ENCODE data around the gene IL20. TPM values are rescaled to one million over a fixed set of nuclear protein-coding genes. Genes with fewer than 3 reads are reported as not detected.

IL20 gene
- total RNA-seq, 3 donors from 2014 or later: not detected

DNA sequence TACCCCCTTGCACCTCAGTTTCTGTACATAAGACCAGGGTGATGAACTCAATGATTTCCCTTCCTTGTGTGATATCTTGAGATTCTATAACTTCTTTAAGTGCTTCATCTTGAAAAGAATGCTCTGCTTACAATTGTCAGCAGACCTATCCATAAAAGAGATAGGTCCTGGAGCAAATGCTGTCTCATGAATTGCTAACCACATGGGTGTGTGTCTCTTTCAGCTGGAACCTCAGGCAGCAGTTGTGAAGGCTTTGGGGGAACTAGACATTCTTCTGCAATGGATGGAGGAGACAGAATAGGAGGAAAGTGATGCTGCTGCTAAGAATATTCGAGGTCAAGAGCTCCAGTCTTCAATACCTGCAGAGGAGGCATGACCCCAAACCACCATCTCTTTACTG lies 2.8 kb downstream of the IL20 start:
- no peaks in the 10 kb centered on the region for H3K4me1 ChIP-seq (ENCODE audit: low read depth)
- H3K36me3 ChIP-seq (ENCODE audit: low read depth): no peaks in the 10 kb centered on the region
- no peaks in the 10 kb centered on the region for H3K9me3 ChIP-seq
- TF ChIP-seq, protein P1, sequence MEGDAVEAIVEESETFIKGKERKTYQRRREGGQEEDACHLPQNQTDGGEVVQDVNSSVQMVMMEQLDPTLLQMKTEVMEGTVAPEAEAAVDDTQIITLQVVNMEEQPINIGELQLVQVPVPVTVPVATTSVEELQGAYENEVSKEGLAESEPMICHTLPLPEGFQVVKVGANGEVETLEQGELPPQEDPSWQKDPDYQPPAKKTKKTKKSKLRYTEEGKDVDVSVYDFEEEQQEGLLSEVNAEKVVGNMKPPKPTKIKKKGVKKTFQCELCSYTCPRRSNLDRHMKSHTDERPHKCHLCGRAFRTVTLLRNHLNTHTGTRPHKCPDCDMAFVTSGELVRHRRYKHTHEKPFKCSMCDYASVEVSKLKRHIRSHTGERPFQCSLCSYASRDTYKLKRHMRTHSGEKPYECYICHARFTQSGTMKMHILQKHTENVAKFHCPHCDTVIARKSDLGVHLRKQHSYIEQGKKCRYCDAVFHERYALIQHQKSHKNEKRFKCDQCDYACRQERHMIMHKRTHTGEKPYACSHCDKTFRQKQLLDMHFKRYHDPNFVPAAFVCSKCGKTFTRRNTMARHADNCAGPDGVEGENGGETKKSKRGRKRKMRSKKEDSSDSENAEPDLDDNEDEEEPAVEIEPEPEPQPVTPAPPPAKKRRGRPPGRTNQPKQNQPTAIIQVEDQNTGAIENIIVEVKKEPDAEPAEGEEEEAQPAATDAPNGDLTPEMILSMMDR (IDR thresholded peaks at IDR 0.05): no peak
- intact Hi-C loops (cut with DNase I, micrococcal nuclease): no loop called here
- no peak for DNase-seq
- ATAC-seq: no peak
- no peak overlapping the region for H3K4me3 ChIP-seq

DNA sequence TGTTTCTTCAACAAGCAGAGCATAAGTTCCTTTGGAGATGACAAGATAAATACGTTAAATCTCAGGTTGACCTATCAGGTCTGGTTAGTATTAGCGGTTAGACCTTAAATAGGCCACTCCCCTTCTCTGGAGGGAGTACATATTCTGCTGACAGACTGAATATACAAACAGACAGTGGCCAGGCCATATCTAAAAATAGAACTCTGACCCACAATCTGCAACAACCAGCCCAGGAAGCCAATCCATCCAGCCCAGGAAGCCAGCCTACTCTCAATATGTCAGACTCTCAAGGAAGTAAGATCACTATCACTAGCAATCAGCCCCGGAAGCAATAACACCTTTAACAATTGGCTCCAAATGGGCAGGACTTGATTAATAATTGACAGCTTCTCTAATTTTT lies 6.7 kb downstream of the IL20 start:
- H3K36me3 ChIP-seq (ENCODE audit: low read depth): no peaks in the 10 kb centered on the region
- TF ChIP-seq, protein P1 (IDR thresholded peaks at IDR 0.05): no peak
- H3K4me1 ChIP-seq (ENCODE audit: low read depth): no peaks in the 10 kb centered on the region
- no peak for DNase-seq
- no peak overlapping the region for H3K4me3 ChIP-seq
- no peak for ATAC-seq
- intact Hi-C loops (cut with DNase I, micrococcal nuclease): no loop called here
- peaks cover 5% of the 10 kb centered on the region for H3K9me3 ChIP-seq

DNA sequence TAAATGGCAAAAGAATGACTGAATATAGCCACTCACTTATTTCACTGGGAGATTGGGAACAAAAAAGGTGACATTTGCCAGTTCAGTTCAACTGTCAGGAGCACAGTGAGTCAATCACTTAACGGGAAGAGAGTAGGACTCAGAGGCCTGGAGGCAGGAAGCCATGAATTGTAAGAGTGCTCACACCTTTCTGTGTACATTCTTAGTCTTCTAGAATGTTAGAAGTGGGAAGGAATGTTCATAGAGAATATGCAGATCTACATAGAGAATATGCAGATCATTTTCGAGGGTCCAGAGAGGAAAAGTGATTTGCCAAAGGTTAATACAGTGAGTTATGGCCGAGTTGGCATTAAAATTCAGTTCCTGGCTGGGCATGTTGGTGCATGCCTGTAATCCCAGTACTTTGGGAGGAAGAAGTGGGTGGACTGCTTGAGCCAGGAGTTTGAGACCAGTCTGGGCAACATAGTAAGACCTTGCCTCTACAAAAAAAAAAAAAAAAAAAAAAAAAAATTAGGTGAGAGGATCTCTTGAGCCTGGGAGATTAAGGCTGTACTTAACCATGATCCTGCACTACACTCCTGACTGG lies 8.3 kb downstream of the IL20 start:
- Histone ChIP-seq H3K9me3 (peaks cover 13% of the 10 kb centered on the region), H3K4me3 (no peak overlapping the region), H3K4me1 (ENCODE audit: low read depth) (no peaks in the 10 kb centered on the region), H3K36me3 (ENCODE audit: low read depth) (no peaks in the 10 kb centered on the region)
- intact Hi-C loops (cut with DNase I, micrococcal nuclease): no loop called here
- no peak for ATAC-seq
- no peak for DNase-seq
- TF ChIP-seq, protein P1 (IDR thresholded peaks at IDR 0.05): no peak

DNA sequence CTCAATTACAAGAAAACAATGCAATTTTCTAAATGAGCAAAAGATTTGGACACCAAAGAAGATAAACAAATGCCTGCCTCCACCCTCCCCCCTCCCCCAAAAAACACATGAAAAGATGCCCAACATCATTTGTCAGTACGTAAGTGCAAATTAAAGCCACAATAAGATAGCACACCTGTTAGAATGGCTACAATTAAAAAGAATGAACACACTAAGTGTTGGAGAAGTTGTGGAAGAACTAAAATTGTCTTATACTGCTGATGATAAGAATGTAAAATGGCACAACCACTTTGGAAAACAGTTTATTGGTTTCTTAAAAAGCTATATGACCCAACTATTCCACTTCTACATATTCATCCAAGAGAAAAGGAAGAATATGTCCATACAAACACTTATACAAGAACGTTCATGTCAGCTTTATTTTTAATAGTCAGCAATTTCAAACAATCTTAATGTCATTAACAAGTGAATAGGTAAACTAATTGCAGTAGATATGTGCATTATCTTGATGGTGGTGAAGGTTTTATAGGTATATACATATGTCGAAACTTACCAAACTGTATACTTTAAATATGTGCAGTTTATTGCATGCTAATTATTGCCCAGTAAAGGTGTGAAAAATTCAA lies 10.4 kb downstream of the IL20 start:
- intact Hi-C loops (cut with DNase I, micrococcal nuclease): no loop called here

DNA sequence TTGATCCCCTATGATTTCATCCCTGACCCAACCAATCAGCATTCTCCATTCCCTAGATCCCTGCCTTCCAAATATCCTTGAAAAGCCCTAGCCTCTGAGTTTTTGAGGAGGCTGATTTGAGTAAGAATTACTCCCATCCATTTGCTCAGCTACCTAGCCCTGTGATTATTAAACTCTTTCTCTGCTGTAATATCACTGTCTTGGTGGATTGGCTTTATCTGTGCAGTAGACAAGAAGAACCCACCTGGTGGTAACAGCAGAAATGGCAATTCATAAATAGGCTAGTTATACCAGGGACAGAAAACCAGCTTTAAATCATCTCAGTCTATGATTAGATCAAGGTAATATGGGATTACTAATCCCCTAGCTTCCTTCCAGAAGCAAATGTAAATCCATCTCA lies 13.0 kb downstream of the IL20 start:
- DNase-seq (no peak), ATAC-seq (no peak)
- TF ChIP-seq, protein P1 (IDR thresholded peaks at IDR 0.05): no peak
- intact Hi-C loops (cut with DNase I, micrococcal nuclease): no loop called here
- Histone ChIP-seq H3K4me3 (no peak overlapping the region), H3K36me3 (ENCODE audit: low read depth) (no peaks in the 10 kb centered on the region), H3K9me3 (peaks cover 17% of the 10 kb centered on the region), H3K4me1 (ENCODE audit: low read depth) (no peaks in the 10 kb centered on the region)

More for the DNA sequence above, 10.4 kb downstream of the IL20 start:
- TF ChIP-seq, protein P1 (IDR thresholded peaks at IDR 0.05): no peak
- Histone ChIP-seq H3K9me3 (peaks cover 17% of the 10 kb centered on the region), H3K4me1 (ENCODE audit: low read depth) (no peaks in the 10 kb centered on the region), H3K4me3 (no peak overlapping the region), H3K36me3 (ENCODE audit: low read depth) (no peaks in the 10 kb centered on the region)
- no peak for DNase-seq
- ATAC-seq: no peak
